Coronary artery (tissue), 2 donors: Measurements from ENCODE around the gene DNER.

Experiments
- DNase-seq: peaks from one replicate; pipeline ENCODE4 v3.0.0-alpha.2; 2017; ENCODE audit warnings: low spot score
- H3K27ac ChIP-seq, 2 donors: fragments of 200-600 bp; sonication (generic); one replicate each; pipeline ENCODE4 v1.5.1; 2016 to 2019
- H3K4me3 ChIP-seq: fragments of 200-600 bp; sonication (generic); 2 replicates; pipeline ENCODE4 v1.5.1; 2016; ENCODE audit warnings: mild to moderate bottlenecking, moderate library complexity
- TF ChIP-seq, protein P1 (sequence below): fragments of 200-600 bp; sonication (generic); IDR thresholded peaks from one replicate; pipeline ENCODE4 v1.5.1; 2019; ENCODE audit warnings: antibody characterized with exemption

The DNER gene

GRCh38 chr2:229350883-229351282 is 363.5 kb downstream of the DNER start:
- no peak for DNase-seq
- TF ChIP-seq, protein P1, sequence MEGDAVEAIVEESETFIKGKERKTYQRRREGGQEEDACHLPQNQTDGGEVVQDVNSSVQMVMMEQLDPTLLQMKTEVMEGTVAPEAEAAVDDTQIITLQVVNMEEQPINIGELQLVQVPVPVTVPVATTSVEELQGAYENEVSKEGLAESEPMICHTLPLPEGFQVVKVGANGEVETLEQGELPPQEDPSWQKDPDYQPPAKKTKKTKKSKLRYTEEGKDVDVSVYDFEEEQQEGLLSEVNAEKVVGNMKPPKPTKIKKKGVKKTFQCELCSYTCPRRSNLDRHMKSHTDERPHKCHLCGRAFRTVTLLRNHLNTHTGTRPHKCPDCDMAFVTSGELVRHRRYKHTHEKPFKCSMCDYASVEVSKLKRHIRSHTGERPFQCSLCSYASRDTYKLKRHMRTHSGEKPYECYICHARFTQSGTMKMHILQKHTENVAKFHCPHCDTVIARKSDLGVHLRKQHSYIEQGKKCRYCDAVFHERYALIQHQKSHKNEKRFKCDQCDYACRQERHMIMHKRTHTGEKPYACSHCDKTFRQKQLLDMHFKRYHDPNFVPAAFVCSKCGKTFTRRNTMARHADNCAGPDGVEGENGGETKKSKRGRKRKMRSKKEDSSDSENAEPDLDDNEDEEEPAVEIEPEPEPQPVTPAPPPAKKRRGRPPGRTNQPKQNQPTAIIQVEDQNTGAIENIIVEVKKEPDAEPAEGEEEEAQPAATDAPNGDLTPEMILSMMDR, result no peak
- Histone ChIP-seq H3K4me3 (no peak overlapping the region), H3K27ac (no peak overlapping the region)

DNA sequence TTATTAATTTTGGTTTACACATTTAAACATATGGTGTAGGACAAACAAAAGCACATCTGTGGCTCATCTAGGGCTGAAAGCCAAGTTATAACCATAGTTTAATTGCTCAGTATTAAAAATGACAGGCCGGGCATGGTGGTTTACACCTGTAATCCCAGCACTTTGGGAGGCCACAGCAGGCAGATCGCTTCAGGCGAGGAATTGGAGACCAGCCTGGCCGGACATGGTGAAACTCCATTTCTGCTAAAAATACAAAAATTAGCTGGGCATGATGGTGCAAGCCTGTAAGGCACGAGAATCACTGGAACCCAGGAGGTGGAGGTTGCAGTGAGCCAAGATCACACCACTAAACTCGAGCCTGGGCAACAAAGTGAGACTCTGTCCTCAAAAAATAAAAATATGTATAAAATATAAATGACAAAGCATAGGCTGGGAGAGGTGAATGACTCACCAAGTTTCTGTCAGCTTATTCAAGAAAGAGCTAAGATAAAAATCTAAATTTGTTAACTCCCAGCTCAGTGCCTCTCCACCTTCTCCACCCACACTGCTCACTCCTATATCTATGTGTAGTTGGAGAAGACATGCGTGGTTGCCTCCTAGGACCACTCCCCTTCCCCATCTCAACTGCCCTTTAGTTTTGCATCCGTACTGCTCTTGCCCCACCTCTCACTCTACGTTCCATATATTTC is 364.1 kb downstream of the DNER start:
- no peak overlapping the region for H3K27ac ChIP-seq
- DNase-seq, result no peak
- H3K4me3 ChIP-seq, result no peak overlapping the region
- TF ChIP-seq, protein P1, result no peak

DNA sequence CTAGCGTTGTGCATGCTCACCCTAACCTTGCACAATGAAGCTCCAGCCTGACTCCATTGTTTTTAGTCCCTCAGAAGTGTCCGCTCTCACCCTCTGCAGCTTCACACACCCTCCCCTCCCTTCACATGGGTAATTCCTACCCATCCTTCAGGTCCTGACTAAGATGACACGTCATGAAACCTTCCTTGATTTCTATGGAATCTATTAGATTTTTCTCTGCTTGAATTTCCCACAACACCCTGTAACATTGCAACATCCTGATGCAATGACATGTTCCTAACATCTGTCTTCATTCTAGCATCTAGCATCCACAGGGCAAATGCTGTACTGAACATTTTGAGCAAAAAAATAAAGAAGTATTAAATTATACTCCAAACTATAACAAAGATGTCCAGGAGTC is 366.2 kb downstream of the DNER start:
- Histone ChIP-seq H3K27ac (no peak overlapping the region), H3K4me3 (no peak overlapping the region)
- no peak for DNase-seq
- TF ChIP-seq, protein P1, result no peak

- DNase-seq, result no peak
- TF ChIP-seq, protein P1, result no peak
- Histone ChIP-seq H3K4me3 (no peak overlapping the region), H3K27ac (no peak overlapping the region)
Observed at GRCh38 chr2:229346816-229347540, 367.4 kb downstream of the DNER start.

DNA sequence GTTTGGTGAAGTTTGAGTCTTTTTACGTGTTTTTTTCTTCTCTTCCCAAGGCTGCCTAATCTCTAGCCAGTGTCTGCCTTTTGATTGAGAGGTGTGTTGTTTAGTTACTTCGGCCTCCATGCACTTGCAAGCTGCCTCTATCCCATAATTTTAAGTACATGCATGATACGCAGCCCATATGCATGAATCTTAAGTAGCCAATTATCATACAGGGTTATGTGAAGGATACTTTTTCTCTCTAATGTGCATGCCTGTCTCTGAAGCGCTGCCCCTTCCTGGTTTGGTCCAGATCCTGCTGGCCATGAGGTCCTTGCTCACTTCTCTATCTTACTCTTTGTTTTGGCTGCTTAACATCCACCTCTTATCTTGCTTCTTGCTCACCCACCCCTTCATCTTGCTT is 369.4 kb downstream of the DNER start:
- Histone ChIP-seq H3K27ac (no peak overlapping the region), H3K4me3 (no peak overlapping the region)
- TF ChIP-seq, protein P1, result no peak
- DNase-seq, result no peak

- TF ChIP-seq, protein P1, result no peak
- no peak for DNase-seq
- no peak overlapping the region for H3K4me3 ChIP-seq
- no peak overlapping the region for H3K27ac ChIP-seq
Observed at GRCh38 chr2:229344151-229344551, 370.2 kb downstream of the DNER start.

DNA sequence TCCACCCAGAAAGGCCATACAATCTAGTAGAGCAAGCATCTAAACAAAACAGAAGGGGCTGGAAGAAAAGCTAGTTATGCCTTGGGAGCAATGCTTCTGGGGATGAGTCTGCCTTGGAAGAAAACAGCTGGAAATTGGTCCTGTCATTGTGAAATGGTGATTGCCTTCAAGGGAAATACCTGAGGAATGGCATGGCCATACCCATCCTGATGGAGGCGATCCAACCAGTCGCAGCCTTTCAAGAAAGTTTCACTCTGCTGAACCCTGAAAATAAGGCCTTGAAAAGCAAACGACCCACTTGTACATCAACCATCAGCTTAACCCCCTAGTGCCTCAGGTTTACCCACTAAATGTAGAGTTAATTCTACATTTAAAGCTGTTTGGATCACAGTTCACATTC is 370.7 kb downstream of the DNER start:
- H3K4me3 ChIP-seq, result no peak overlapping the region
- TF ChIP-seq, protein P1, result no peak
- H3K27ac ChIP-seq, result no peak overlapping the region
- DNase-seq, result no peak
